Keratinocyte (primary cell): ENCODE results near the gene CTDSPL. TPM values are rescaled to one million over a fixed set of nuclear protein-coding genes. Genes with fewer than 3 reads are reported as not detected.

ENCODE experiments used
- DNase-seq: peaks from one replicate; pipeline ENCODE4 v3.0.0-alpha.2; 2011; ENCODE audit warnings: low read depth, missing footprints, low spot score
- FAIRE-seq: peaks from 2 replicates; lab custom pipeline; 2011; peaks lifted over from hg19 to GRCh38; lab: Jason Lieb, UNC
- H2AFZ ChIP-seq: 2 replicates; pipeline ENCODE4 v1.6.0; 2012; ENCODE audit warnings: low read length, control low read depth, inconsistent platforms; ENCODE audit not compliant: control insufficient read depth
- H3K27ac ChIP-seq: 2 replicates; pipeline ENCODE4 v1.5.1; 2011; ENCODE audit warnings: low read length; ENCODE audit not compliant: control insufficient read depth, insufficient read depth
- H3K27me3 ChIP-seq: 3 replicates; pipeline ENCODE4 v1.6.0; 2011; ENCODE audit warnings: low read length; ENCODE audit not compliant: control insufficient read depth, insufficient read depth; ENCODE audit errors: extremely low read depth
- H3K36me3 ChIP-seq, 2 experiments: 2 replicates in 1 of 2; 3 replicates in 1 of 2; pipeline ENCODE4 v1.5.1; 2011; ENCODE audit warnings: low read length in 2 of 2, mild to moderate bottlenecking in 1 of 2; ENCODE audit not compliant: control insufficient read depth in 2 of 2, insufficient read depth in 2 of 2; ENCODE audit errors: extremely low read depth in 1 of 2
- H3K4me1 ChIP-seq: 3 replicates; pipeline ENCODE4 v1.5.1; 2011; ENCODE audit warnings: low read length; ENCODE audit not compliant: control insufficient read depth, insufficient read depth; ENCODE audit errors: extremely low read depth
- H3K4me2 ChIP-seq: 3 replicates; pipeline ENCODE4 v1.6.0; 2011; ENCODE audit warnings: low read depth, low read length; ENCODE audit not compliant: control insufficient read depth, insufficient read depth; ENCODE audit errors: extremely low read depth
- H3K4me3 ChIP-seq, 3 experiments: fragments of 200-600 bp in 1 of 3; sonication (generic) in 1 of 3; 2 replicates in 2 of 3; 3 replicates in 1 of 3; pipeline ENCODE4 v1.5.1; 2011 to 2016; ENCODE audit warnings: low read length in 3 of 3, mild to moderate bottlenecking in 3 of 3, control low read depth in 2 of 3, inconsistent platforms in 1 of 3, low read depth in 1 of 3, mixed read lengths in 1 of 3, mixed run types in 1 of 3, moderate library complexity in 1 of 3; ENCODE audit not compliant: control insufficient read depth in 2 of 3, insufficient read depth in 2 of 3; ENCODE audit errors: extremely low read depth in 1 of 3
- H3K79me2 ChIP-seq: 2 replicates; pipeline ENCODE4 v1.6.0; 2012; ENCODE audit warnings: low read length; ENCODE audit not compliant: control insufficient read depth, insufficient read depth
- H3K9ac ChIP-seq: 3 replicates; pipeline ENCODE4 v1.6.0; 2011; ENCODE audit warnings: low read length; ENCODE audit not compliant: control insufficient read depth, insufficient read depth; ENCODE audit errors: extremely low read depth
- H3K9me1 ChIP-seq: 3 replicates; pipeline ENCODE4 v1.6.0; 2011; ENCODE audit warnings: low read length; ENCODE audit not compliant: control insufficient read depth, insufficient read depth; ENCODE audit errors: extremely low read depth
- H3K9me3 ChIP-seq: 2 replicates; pipeline ENCODE4 v1.5.1; 2012; ENCODE audit warnings: low read depth, low read length; ENCODE audit not compliant: control insufficient read depth
- H4K20me1 ChIP-seq: 3 replicates; pipeline ENCODE4 v1.6.0; 2011; ENCODE audit warnings: low read length; ENCODE audit not compliant: control insufficient read depth, insufficient read depth; ENCODE audit errors: extremely low read depth
- EZH2 ChIP-seq: IDR thresholded peaks from one replicate; pipeline ENCODE4 v1.6.1; 2012; ENCODE audit warnings: inconsistent platforms, mild to moderate bottlenecking, low read length, moderate library complexity
- dilution Hi-C: fragments of 300-500 bp; cut with MboI; formaldehyde crosslinking; loops from one replicate; pipeline ENCODE4 v1.7.0; 2020; ENCODE audit warnings: low sequenced_read_pairs; ENCODE audit not compliant: extremely low pct_ligation_motif_present
- polyA plus RNA-seq, 5 experiments: library from polyadenylated mRNA; depleted of rRNA in 3 of 5; stranded (reverse) in 3 of 5; stranded (forward) in 1 of 5; unstranded in 1 of 5; fragments of >200 nt; gene quantifications; 1 replicate in 1 of 5; 2 replicates in 3 of 5; 3 replicates in 1 of 5; pipeline versions ENCODE4 v1.2.1 to v1.2.3, GENCODE V29; 2011 to 2012; ENCODE audit warnings: missing spikeins in 2 of 5, low read depth in 1 of 5, low replicate concordance in 1 of 5
- TF ChIP-seq, protein P1 (sequence below), 3 experiments: IDR thresholded peaks in 1 of 3; conservative IDR thresholded peaks in 1 of 3; optimal IDR thresholded peaks in 1 of 3; 2 replicates in 2 of 3; 3 replicates in 1 of 3; pipeline versions ENCODE3 to v1.5.1; 2011; ENCODE audit warnings: low read length in 3 of 3, mild to moderate bottlenecking in 3 of 3, moderate library complexity in 2 of 3, control low read depth in 1 of 3, inconsistent platforms in 1 of 3; ENCODE audit not compliant: insufficient read depth in 2 of 3; ENCODE audit errors: extremely low read depth in 1 of 3

CTDSPL gene
- polyA plus RNA-seq, 1 donor (not counting 4 experiments of a cell fraction or from before 2014, with no cell fraction given) = 83.2 TPM

DNA sequence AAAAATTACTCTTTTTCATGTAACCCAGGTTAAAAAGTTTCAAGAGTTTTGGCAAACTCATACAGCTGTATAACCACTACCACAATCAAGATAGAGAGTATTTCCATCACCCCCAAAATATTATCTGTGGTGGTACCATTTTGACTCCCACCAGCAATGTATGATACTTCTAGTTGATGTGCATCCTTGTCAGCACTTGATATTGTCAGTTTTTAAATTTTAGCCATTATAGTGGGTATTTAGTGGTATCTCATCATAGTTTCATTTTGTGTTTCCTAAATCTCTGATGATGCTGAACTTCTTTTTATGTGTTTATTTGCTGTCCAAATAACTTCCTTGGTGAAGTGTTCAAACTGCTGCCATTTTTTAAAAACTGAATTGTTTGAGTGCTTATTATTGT, 14.6 kb downstream of the CTDSPL start:
- dilution Hi-C loops = no loop called here

DNA sequence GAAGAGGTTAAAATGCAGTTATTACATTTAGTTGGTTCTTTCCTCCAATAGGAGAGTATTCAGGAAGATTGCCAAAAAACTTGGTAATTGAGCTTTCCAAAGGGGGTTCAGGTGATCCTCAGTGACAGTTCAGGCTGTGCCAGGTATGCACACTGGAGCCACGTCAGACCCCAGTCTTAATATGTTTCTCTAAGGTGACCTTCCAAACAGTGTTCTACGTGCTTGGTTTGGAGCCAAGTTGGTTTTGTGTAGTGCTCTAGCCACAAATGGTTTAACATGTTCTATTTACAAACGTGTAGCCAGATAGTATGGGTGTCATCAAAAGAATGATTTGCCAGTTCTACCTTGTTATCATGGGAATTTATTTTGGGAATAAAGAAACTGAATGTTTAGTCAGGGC, 21.0 kb downstream of the CTDSPL start:
- Histone ChIP-seq H4K20me1 (peaks cover 3% of the 10 kb centered on the region), H3K36me3 (no peaks in the 10 kb centered on the region), H3K79me2 (peaks cover 90% of the 10 kb centered on the region), H3K4me3 (no peak overlapping the region), H3K27ac (no peak overlapping the region), H3K9me1 (no peaks in the 10 kb centered on the region), H3K4me2 (no peak overlapping the region), H3K27me3 (no peaks in the 10 kb centered on the region), H2AFZ (no peak overlapping the region), H3K4me1 (no peaks in the 10 kb centered on the region), H3K9ac (no peak overlapping the region), H3K9me3 (no peaks in the 10 kb centered on the region)
- FAIRE-seq (no peak), DNase-seq (no peak)
- TF ChIP-seq, protein P1, sequence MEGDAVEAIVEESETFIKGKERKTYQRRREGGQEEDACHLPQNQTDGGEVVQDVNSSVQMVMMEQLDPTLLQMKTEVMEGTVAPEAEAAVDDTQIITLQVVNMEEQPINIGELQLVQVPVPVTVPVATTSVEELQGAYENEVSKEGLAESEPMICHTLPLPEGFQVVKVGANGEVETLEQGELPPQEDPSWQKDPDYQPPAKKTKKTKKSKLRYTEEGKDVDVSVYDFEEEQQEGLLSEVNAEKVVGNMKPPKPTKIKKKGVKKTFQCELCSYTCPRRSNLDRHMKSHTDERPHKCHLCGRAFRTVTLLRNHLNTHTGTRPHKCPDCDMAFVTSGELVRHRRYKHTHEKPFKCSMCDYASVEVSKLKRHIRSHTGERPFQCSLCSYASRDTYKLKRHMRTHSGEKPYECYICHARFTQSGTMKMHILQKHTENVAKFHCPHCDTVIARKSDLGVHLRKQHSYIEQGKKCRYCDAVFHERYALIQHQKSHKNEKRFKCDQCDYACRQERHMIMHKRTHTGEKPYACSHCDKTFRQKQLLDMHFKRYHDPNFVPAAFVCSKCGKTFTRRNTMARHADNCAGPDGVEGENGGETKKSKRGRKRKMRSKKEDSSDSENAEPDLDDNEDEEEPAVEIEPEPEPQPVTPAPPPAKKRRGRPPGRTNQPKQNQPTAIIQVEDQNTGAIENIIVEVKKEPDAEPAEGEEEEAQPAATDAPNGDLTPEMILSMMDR (optimal IDR thresholded peaks at IDR 0.05 in 1 of 3, IDR thresholded peaks at IDR 0.05 in 1 of 3, conservative IDR thresholded peaks at IDR 0.05 in 1 of 3; ENCODE audit: extremely low read depth in 1 of 3, insufficient read depth in 2 of 3, low read length in 3 of 3) = no peak
- no peak for TF ChIP-seq EZH2
- dilution Hi-C loops = no loop called here

More for the DNA sequence above, 14.6 kb downstream of the CTDSPL start:
- peaks cover 0 to 4% of the 10 kb centered on the region in 2 experiments for H3K36me3 ChIP-seq
- H2AFZ ChIP-seq = no peak overlapping the region
- no peaks in the 10 kb centered on the region for H3K27me3 ChIP-seq
- H3K9me1 ChIP-seq = peaks cover 3% of the 10 kb centered on the region
- peaks cover 94% of the 10 kb centered on the region for H3K79me2 ChIP-seq
- TF ChIP-seq EZH2 = no peak
- TF ChIP-seq, protein P1 (optimal IDR thresholded peaks at IDR 0.05 in 1 of 3, IDR thresholded peaks at IDR 0.05 in 1 of 3, conservative IDR thresholded peaks at IDR 0.05 in 1 of 3; ENCODE audit: extremely low read depth in 1 of 3, insufficient read depth in 2 of 3, low read length in 3 of 3) = no peak
- FAIRE-seq (no peak), DNase-seq (no peak)
- H3K4me1 ChIP-seq = peaks cover 6% of the 10 kb centered on the region
- H3K4me3 ChIP-seq = no peak overlapping the region
- no peak overlapping the region for H3K9ac ChIP-seq
- no peak overlapping the region for H3K4me2 ChIP-seq
- no peaks in the 10 kb centered on the region for H4K20me1 ChIP-seq
- H3K27ac ChIP-seq = no peak overlapping the region
- no peaks in the 10 kb centered on the region for H3K9me3 ChIP-seq
